HCEC 1CT (cell line): ENCODE measurements around the gene GDF15.
"Not testable (repeated sequence)": the region's sequence is repeated elsewhere in the genome, so short reads cannot be mapped to it uniquely, and the experiment has no call there.

Experiments
- DNase-seq: peaks from one replicate; pipeline ENCODE4 v3.0.0-alpha.2; 2017

Gene GDF15

DNA sequence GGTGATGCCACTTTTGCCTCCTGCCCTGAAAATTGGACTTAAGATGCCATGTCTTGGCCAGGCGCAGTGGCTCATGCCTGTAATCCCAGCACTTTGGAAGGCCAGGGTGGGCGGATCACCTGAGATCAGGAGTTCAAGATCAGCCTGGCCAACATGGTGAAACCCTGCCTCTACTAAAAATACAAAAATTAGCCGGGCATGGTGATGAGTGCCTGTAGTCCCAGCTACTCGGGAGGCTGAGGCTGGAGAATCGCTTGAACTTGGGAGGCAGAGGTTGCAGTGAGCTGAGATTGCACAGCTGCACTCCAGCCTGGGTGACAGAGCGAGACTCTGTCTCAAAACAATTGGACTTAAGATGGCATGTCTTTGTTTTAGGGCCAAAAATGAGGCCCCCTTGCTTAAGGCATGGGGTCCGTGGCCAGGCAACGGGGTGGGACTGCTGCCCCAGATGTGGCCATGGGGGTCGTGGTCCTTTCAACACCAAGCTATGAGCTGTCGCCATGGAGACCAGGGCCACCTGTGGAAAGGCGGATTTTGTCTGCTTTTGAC lies 21.6 kb upstream of the GDF15 start:
- DNase-seq = not testable (repeated sequence)

DNA sequence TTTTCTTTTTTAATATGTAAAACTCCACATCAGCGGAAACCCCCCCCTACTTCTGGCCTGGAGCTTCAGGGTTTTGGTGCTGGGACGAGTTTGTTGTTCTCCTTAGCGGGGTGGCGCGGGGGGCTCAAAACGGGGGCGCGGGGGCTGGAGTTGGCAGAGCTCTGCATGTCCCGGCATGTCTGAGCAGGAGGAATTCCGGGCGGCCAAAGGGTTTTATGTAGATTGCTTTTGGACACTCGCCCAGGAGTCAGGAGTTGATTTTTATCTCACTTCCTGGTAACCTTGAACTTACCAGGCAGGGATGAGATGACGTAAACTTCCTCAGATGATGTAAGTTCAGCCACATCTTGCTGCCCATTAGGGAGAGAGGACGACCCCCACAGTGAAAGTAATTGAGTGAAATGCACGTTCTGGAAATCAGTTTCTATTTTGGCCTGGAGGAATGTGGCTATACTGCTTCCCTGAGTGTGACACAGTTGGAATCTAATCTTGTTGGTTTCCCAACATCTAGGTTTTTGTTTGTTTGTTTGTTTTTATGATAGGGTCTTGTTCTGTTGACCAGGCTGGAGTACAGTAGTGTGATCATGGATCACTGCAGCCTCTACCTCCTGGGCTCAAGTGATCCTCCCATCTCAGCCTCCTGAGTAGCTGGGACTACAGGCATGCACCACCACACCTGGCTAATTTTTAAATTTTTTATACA lies 21.0 kb upstream of the GDF15 start:
- DNase-seq = peak; percentile 96

DNA sequence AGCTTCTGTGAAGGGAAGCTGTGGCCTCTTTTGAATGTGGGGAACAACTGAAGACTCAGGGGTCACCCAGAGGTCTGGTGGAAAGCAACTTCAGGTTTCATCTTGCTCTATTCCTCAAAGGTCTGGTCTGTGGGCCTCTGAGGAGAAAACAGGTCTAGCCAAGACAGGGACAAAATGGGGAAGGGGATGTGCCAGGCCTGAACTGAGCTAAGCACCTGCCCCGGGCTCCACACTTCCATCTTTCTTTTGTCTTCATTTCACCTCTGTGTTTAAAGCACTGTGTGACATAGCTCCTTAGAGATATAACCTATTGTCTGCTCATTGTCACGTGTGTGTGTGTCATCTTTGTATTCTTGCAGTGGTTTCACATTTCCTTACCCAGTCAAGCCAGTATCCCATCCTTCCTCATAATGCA lies 19.9 kb upstream of the GDF15 start:
- DNase-seq = no peak

DNA sequence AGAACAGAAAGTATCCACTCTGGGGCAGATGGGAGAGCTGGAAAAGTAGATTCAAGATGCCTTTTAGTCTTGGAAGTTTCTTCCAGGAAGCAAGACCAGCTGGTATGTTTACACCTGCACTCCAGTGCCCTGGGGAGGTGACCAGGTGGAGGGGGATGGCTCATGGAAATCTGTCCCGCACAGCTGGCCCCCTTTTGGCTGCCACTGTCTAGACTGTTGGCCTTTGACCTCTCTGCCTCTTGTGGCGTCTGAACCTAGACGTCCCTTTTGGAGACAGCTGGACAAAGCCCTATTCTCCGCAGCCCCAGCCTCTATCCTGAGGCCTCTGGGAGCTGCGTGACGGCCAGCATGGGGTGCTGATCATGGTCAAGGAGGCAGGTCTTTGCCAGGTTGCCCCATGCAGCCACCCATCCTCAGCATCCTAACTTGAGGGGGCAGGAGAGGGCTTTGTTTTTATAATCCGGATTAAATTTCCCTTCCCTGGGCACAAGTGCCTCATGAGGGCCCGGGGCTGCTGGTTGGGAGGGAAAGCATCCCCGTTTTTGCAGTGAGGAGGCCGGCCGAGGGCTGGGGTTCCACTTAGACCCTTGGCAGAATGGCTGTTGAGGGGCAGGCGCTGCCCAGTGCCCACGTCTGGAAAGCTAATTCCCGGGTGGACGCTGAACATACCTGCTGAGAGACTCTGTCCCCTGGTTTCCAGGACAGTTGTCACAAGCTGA lies 17.3 kb upstream of the GDF15 start:
- DNase-seq = no peak

DNA sequence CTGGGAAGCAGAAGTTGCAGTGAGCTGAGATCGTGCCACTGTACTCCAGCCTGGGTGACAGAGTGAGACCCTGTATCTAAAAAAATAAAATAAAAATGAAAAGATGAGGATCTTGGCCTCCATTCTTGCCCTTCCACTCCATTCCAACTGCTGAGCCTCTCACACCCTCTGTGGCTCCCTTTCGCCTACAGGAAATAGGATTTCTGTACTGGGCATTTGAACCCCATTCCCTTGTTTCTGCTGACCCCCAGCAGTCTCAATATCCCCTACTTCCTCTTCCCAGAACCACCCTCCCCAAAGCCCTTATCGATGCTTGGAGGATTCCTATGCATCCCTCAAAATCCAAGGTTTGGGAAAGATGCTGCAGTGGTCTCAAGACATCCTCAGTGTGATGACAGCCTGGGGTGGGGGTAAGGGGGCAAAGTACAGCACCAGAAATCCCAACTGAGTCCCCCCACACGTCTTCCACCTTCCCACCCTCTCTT lies 12.5 kb upstream of the GDF15 start:
- DNase-seq = no peak

DNA sequence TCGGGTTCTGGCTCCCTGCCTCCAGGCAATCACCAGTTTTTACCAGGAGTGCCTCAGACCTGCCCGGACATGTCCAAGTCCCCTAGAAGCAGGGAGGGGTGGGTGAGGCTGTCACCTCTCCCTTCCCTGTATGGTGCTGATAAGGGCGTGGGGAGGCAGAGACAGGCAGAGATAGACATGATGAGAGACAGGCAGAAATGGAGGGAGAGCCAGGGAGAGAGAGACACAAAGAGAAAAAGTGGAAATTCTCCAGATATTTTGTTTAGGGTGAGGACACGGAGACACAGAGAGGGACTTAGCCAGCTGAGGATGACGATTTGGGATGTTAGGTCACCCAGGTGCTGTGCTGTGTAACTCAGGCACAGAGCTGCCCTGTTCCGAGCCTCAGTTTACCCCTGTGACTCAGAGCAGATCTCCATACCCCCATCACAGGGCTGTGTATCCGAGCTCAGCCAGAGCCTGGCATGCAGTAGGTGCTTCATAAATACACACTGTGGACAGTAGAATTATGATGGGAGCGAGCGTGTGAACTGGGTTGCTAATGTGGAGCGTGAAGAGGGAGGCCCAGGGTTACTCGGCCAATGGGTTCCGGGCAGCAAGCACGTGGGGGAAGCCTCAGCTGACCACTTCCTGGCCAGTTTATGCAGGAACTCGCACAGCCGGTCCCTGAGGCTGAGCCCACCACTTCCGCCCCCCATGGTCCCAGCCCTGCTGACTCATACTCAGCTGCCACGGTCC lies 11.9 kb upstream of the GDF15 start:
- peak; percentile 99 for DNase-seq

DNA sequence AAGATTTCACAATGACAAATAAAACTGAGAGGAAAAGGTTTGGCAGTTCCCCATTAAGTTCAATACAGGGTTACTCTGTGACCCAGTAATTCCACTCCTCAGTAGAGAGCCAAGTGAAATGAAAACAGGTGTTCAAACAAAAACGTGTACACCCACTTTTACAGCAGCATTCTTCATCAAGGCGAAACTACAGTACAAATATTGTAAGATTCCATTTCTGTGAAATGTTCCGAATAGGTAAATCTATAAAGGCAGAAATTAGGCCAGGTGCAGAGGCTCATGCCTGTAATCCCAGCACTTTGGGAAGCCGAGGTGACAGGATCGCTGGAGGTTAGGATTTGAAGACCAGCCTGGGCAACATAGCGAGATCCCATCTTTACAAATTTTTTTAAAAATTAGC lies 8.9 kb upstream of the GDF15 start:
- DNase-seq = no peak

DNA sequence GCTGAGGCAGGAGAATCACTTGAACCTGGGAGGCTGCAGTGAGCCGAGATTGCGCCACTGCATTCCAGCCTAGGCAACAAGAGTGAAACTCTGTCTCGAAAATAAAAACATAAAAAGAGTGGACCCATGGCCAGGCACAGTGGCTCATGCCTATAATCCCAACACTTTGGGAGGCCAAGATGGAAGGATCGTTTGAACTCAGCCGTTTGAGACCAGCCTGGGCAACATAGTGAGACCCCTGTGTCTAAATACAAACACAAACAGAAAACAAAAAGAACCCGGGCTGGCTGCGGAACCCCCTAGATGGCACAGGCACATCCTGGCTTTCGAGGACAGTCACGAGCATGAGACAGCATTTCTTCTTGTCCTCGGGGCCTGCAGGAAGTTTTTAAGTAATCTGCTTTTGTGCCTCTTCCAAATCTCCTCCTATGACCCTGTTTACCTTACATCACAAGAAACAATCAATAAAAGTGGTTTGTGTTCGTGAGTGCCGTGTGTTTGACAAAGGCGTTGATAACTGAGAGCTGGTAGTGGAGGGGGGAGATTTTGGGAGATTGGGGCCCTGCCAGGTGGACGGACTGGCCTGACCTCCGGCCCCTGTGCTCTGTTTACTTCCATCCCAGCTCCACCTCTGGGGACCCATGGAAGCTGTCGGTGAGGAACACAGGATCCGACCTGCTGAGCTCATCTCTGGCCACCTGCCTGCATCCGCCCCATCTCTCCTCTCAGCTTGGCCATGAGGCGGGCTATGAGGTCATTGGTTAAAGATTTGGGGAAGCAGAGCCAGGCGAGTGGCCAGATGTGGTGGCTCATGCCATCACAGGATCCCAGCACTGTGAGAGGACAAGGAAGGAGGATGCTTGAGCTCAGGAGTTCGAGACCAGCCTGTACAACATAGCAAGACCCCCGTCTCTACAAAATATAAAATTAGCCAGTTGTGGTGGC lies 5.9 kb upstream of the GDF15 start:
- DNase-seq = peak; percentile 89

DNA sequence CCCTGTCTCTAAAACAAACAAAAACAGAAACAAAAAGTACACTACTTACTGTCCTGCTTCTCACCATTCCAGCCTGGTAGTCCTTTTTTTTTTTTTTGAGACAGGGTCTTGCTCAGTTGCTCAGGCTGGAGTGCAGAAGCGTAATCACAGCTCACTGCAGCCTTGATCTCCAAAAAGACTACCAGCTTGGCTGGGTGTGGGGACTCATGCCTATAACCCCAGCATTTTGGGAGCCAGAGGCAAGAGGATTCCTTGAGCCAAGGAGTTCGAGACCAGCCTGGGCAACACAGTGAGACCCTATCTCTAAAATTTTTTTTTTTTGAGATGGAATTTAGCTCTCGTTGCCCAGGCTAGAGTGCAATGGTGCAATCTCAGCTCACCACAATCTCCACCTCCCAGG lies 5.1 kb upstream of the GDF15 start:
- DNase-seq = no peak

DNA sequence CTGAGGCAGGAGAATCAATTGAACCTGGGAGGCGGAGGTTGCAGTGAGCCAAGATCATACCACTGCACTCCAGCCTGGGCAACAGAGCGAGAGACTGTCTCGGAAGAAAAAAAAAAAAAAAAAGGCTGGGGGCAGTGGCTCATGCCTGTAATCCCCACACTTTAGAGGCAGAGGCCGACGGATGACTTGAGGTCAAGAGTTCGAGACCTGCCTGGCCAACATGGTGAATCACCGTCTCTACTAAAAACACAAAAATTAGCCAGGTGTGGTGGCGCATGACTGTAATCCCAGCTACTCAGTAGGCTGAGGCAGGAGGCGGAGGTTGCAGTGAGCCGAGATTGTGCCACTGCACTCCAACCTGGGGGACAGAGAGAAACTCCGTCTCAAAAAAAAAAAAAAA lies 2.3 kb upstream of the GDF15 start:
- not testable (repeated sequence) for DNase-seq

DNA sequence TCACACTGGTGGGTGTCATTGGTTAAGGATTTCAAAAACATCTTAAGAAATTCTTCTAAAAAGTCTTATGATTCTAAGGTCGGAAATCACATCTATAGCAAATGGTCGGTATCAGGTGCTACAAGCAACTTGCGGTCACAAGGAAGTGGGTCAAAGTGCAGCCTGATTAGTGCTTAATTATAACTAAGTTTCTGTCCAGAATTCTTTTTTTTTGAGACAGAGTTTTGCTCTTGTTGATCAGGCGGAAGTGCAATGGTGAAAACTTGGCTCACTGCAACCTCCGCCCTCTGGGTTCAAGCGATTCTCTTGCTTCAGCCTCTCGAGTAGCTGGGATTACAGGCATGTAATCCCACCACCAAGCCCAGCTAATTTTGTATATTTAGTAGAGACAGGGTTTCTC lies 1.2 kb upstream of the GDF15 start:
- no peak for DNase-seq

DNA sequence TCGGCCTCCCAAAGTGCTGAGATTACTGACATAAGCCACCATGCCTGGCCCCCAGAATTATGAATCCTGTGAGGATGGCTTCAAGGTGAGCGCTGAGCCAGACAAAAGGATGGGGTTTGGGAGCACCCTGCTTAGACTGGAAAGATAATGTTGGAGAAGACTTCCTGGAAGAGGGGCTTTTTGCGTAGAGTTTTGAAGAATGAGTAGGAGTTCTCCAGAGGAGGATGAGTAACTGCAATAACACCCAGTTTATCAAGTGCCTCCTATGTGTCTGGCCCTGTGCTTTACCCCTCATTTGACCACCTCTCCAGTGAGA lies 641 bp upstream of the GDF15 start:
- no peak for DNase-seq

DNA sequence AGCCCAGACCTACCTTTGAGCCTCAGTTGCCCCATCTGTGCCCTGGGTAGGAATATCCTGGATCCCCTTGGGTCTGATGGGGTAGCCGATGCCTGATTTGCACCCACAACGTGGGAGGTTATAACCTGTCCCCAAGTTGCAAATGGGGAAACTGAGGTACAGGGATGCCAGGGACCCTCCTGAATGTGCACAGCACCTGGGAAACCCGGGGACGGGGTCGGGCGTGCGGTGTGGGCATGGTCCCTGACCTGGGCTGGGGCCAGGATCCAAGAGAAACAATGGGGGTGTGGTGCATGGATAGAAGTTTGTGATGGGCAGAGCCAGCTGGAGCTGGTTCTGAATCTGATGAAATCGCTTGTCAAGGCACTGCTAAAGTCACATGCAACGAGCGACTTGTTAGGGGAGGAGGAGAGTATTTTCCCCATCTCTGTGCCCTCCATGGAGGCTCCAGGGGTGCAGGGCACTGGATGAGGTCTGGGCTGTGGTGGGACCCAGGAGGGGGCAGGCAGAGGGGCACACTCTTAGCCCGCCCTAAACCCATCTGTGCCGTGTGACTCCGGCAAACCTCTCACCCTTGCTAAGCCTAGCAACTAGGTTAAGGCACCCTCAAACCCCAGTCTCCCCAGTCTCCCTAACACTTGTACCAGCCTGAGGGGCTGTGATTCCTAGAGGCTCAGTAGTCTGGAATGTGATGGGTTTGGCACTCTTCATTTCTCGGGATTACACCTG lies 749 bp downstream of the GDF15 start:
- DNase-seq = no peak

DNA sequence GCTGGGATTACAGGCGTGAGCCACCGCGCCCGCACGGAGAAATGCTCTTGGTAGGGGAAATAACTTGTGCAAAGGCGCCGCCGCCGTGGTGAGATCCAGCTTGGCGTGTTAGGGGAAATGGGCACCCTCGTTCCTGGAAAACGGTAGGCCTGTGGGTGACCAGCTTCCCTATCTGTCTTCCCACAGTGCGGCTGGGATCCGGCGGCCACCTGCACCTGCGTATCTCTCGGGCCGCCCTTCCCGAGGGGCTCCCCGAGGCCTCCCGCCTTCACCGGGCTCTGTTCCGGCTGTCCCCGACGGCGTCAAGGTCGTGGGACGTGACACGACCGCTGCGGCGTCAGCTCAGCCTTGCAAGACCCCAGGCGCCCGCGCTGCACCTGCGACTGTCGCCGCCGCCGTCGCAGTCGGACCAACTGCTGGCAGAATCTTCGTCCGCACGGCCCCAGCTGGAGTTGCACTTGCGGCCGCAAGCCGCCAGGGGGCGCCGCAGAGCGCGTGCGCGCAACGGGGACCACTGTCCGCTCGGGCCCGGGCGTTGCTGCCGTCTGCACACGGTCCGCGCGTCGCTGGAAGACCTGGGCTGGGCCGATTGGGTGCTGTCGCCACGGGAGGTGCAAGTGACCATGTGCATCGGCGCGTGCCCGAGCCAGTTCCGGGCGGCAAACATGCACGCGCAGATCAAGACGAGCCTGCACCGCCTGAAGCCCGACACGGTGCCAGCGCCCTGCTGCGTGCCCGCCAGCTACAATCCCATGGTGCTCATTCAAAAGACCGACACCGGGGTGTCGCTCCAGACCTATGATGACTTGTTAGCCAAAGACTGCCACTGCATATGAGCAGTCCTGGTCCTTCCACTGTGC lies 2.4 kb downstream of the GDF15 start:
- peak; percentile 27 for DNase-seq

DNA sequence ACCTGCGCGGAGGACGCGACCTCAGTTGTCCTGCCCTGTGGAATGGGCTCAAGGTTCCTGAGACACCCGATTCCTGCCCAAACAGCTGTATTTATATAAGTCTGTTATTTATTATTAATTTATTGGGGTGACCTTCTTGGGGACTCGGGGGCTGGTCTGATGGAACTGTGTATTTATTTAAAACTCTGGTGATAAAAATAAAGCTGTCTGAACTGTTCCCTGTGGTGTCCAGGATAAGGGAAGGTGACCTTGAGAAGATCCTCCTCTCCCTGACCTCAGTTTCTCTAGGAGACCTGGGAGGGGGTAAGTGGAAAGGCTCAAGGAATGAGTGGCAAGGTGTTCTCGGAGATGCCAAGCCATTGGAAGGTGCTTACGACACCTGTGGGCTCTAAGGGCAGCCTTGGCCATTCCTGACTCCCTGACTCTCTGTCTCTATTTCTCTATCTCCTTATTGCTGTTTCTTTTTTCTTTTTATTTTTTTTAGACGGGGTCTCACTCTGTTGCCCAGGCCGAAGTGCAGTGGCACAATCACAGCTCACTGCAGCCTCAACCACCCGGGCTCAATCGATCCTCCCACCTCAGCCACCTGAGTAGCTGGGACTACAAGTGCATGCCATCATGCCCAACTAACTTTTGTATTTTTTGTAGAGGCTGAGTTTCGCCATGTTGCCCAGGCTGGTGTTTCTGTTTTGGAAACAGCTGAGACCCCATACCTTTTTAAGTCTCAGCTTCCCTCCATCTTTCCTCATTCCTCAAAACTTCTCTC lies 3.2 kb downstream of the GDF15 start:
- DNase-seq = no peak

DNA sequence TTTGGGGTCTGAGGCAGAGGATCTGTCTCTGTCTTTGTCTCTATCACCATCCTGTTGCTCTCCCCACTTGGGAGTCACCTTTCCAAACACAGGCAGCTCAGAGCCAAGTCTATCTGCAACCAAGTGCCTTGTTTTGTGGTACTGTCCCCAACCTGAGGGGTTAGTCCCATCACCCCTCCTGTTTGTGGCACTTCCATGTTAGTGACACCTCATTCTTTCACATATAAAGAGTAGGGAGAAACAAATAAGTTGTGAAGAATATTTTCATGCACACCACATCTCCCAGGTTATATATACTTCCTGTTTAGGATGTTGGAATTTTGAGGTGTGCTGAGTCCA lies 3.7 kb downstream of the GDF15 start:
- no peak for DNase-seq

DNA sequence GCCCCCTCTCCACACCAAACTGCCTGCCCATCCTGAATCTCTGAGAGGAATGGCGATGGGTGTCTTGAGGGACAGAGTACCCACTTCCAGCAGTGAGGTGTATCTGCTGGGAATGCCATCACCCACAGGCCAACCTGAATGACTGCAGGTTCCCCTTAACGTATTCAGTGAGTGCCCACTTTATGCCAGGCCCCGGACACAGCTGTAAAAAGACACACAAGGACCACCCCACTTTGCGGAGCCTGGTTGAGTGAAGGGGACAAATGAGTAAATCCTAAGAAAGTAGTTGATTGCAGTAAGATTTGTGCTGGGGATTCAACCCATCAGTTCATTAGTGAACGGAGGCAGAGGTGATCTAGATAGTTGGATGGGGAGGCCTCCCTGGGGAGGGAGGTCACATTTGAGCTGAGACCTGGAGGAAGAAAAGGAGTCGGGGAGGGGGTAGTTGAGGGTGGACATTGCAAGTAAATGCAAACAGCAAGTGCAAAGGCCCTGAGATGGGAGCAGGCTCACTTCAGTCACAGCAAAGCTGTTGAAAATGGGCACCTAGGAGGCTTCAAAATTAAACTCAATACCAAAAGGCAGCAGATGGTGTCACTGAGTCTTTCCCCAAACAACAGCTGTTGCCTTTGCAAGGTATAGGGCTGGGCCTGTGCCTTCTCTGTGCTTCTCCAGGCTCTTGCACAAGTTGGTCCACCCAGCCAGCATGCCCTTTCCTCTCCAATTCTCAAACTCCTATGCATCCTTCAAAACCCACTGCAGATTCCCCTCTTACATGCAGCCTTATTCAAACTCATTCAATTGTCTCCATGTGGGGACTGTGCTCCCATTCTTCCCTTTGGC lies 4.3 kb downstream of the GDF15 start:
- DNase-seq = no peak

DNA sequence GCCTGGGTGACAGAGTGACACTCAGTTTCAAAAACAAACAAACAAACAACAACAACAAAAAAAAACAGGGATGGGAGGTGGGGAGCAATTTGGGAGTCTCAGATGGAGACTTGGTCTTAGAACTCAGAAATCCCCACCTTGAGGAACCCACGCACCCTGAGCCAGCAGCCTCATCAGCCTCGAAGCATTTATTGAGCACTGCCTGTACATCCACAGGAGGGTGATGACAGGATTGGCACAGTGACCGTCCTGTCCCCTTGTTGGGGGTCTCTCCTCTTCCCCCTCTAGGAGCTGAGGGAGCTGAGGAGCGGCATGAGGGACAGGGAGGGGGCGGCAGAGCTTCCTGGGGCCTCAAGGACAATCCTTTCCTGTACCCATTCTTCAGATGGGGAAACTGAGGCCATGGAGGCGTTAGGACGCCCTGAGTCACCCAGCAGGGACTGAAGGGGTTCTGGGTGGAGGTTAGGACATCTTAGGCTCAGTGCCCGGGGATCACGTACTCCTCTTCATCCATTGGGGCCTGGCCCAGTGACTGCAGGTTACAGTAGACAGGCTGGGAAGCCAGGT lies 5.6 kb downstream of the GDF15 start:
- DNase-seq = no peak

DNA sequence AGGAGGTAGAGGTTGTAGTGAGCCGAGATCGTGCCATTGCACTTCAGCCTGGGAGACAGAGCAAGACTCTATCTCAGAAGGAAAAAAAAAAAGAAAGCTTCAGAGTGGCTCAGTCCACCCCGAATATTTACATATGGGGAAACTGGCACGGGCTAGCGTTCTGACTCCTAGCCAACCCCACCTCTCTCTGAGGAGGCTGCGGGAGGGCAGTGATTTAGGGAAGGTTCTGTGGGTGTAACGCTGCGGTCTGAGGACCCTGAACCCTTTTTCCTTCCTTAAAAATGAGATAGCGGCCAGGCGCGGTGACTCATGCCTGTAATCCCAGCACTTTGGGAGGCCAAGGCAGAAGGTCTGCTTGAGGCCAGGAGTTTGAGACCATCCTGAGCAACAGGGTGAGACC lies 6.5 kb downstream of the GDF15 start:
- DNase-seq = no peak
